H1 (cell line): Measurements from ENCODE around the gene TMCC1. TPM values are rescaled to one million over a fixed set of nuclear protein-coding genes. Genes with fewer than 3 reads are reported as not detected.

Experiments used
- CTCF ChIA-PET: fragments of 300-600 bp; sonication (Branson Sonifier 250); formaldehyde crosslinking; loops from one replicate; lab custom pipeline; 2021; ENCODE audit not compliant: partially characterized antibody; lab: Charles Lee
- POLR2A ChIA-PET: fragments of 300-600 bp; sonication (Branson Sonifier 250); formaldehyde crosslinking; loops from one replicate; lab custom pipeline; 2021; ENCODE audit warnings: inconsistent platforms; ENCODE audit not compliant: partially characterized antibody; lab: Charles Lee
- DNase-seq, 2 experiments: peaks; one replicate each; pipeline versions ENCODE4 v3.0.0 to v3.0.0-alpha.2; 2010 to 2022; ENCODE audit warnings: low spot score in 2 of 2, low read depth in 1 of 2, mixed read lengths in 1 of 2
- FAIRE-seq: peaks from 2 replicates; lab custom pipeline; 2011; peaks lifted over from hg19 to GRCh38; lab: Jason Lieb, UNC
- H2AFZ ChIP-seq: 2 replicates; pipeline ENCODE4 v1.8.1; 2012; ENCODE audit warnings: low read length, inconsistent platforms
- H2AK5ac ChIP-seq: 2 replicates; pipeline ENCODE4 v1.6.1; 2013; ENCODE audit warnings: low read depth, low read length
- H2BK120ac ChIP-seq: replicated peaks from 2 replicates; pipeline ENCODE3; 2013; ENCODE audit warnings: low read depth, low read length, inconsistent platforms
- H2BK12ac ChIP-seq: 2 replicates; pipeline ENCODE4 v1.6.1; 2013; ENCODE audit warnings: low read depth, low read length
- H2BK15ac ChIP-seq: 2 replicates; pipeline ENCODE4 v1.6.1; 2013; ENCODE audit warnings: low read length
- H2BK20ac ChIP-seq: 2 replicates; pipeline ENCODE4 v1.6.1; 2013; ENCODE audit warnings: low read length
- H2BK5ac ChIP-seq: 2 replicates; pipeline ENCODE4 v1.6.1; 2013; ENCODE audit warnings: low read depth, low read length
- H3K14ac ChIP-seq: 2 replicates; pipeline ENCODE4 v1.6.1; 2013; ENCODE audit warnings: inconsistent platforms; ENCODE audit not compliant: insufficient read length
- H3K18ac ChIP-seq: 2 replicates; pipeline ENCODE4 v1.6.1; 2013; ENCODE audit warnings: low read length; ENCODE audit errors: extremely low read depth
- H3K23ac ChIP-seq: 2 replicates; pipeline ENCODE4 v1.6.1; 2013; ENCODE audit warnings: inconsistent platforms; ENCODE audit not compliant: insufficient read length
- H3K23me2 ChIP-seq: 2 replicates; pipeline ENCODE4 v1.6.1; 2013; ENCODE audit warnings: low read depth, low read length
- H3K27ac ChIP-seq: 2 replicates; pipeline ENCODE4 v1.6.1; 2011; ENCODE audit warnings: low read depth, low read length, inconsistent platforms
- H3K27me3 ChIP-seq, 4 experiments: replicated peaks in 1 of 4; 1 replicate in 1 of 4; 2 replicates in 3 of 4; pipeline versions ENCODE4 v1.6.1 to v1.8.1; 2011 to 2013; ENCODE audit warnings: low read length in 3 of 4, mild to moderate bottlenecking in 3 of 4, inconsistent platforms in 2 of 4, mixed read lengths in 2 of 4, moderate library complexity in 1 of 4; ENCODE audit not compliant: control insufficient read depth in 3 of 4, insufficient read depth in 3 of 4; ENCODE audit errors: extremely low read depth in 1 of 4
- H3K36me3 ChIP-seq, 4 experiments: 2 replicates each; pipeline versions ENCODE4 v1.6.1 to v1.8.1; 2011 to 2013; ENCODE audit warnings: mild to moderate bottlenecking in 4 of 4, low read length in 3 of 4, moderate library complexity in 2 of 4, control low read depth in 1 of 4, inconsistent platforms in 1 of 4; ENCODE audit not compliant: insufficient read depth in 4 of 4, control insufficient read depth in 2 of 4
- H3K4ac ChIP-seq: replicated peaks from 2 replicates; pipeline ENCODE3; 2013; ENCODE audit warnings: low read length, low read depth, mixed read lengths, inconsistent platforms; ENCODE audit not compliant: insufficient read length
- H3K4me1 ChIP-seq, 4 experiments: replicated peaks in 1 of 4; 1 replicate in 1 of 4; 2 replicates in 3 of 4; pipeline versions ENCODE4 v1.6.1 to v1.8.1; 2011 to 2013; ENCODE audit warnings: low read length in 3 of 4, inconsistent platforms in 2 of 4, mixed read lengths in 1 of 4; ENCODE audit not compliant: insufficient read depth in 4 of 4, control insufficient read depth in 3 of 4
- H3K4me2 ChIP-seq, 2 experiments: 2 replicates each; pipeline versions ENCODE4 v1.6.1 to v1.8.1; 2011 to 2013; ENCODE audit warnings: low read depth in 2 of 2, low read length in 2 of 2, control low read depth in 1 of 2, inconsistent platforms in 1 of 2, mild to moderate bottlenecking in 1 of 2; ENCODE audit not compliant: insufficient read depth in 1 of 2
- H3K4me3 ChIP-seq, 4 experiments: fragments of 200-600, 300-600 bp in 1 of 4; sonication (generic), shearing (Covaris generic), sonication (Bioruptor Twin) in 1 of 4; 2 replicates each; pipeline versions ENCODE4 v1.5.1 to v1.8.1; 2011 to 2016; ENCODE audit warnings: low read length in 4 of 4, low read depth in 3 of 4, control low read depth in 2 of 4, inconsistent platforms in 2 of 4, mild to moderate bottlenecking in 2 of 4, mixed read lengths in 1 of 4, moderate library complexity in 1 of 4; ENCODE audit not compliant: insufficient read depth in 2 of 4; ENCODE audit errors: extremely low read depth in 1 of 4
- H3K56ac ChIP-seq: replicated peaks from 2 replicates; pipeline ENCODE3; 2013; ENCODE audit warnings: low read depth, mild to moderate bottlenecking, mixed read lengths, low read length, inconsistent platforms; ENCODE audit not compliant: insufficient read length
- H3K79me1 ChIP-seq: 2 replicates; pipeline ENCODE4 v1.6.1; 2013; ENCODE audit warnings: low read depth, low read length, control low read depth
- H3K79me2 ChIP-seq, 2 experiments: 2 replicates each; pipeline versions ENCODE4 v1.6.1 to v1.8.1; 2012 to 2013; ENCODE audit warnings: low read length in 2 of 2, mild to moderate bottlenecking in 2 of 2, inconsistent platforms in 1 of 2; ENCODE audit not compliant: insufficient read depth in 2 of 2, control insufficient read depth in 1 of 2
- H3K9ac ChIP-seq, 4 experiments: replicated peaks in 1 of 4; 1 replicate in 1 of 4; 2 replicates in 3 of 4; pipeline versions ENCODE4 v1.6.1 to v1.8.1; 2011 to 2013; ENCODE audit warnings: low read depth in 3 of 4, low read length in 3 of 4, control low read depth in 2 of 4, mild to moderate bottlenecking in 2 of 4, moderate library complexity in 2 of 4, inconsistent platforms in 1 of 4; ENCODE audit errors: extremely low read depth in 1 of 4
- H3K9me3 ChIP-seq, 2 experiments: 2 replicates each; pipeline versions ENCODE4 v1.6.1 to v1.8.1; 2012 to 2013; ENCODE audit warnings: mild to moderate bottlenecking in 2 of 2, moderate library complexity in 2 of 2, control low read depth in 1 of 2, inconsistent platforms in 1 of 2, low read depth in 1 of 2, low read length in 1 of 2, mixed read lengths in 1 of 2; ENCODE audit not compliant: insufficient read depth in 2 of 2
- H4K20me1 ChIP-seq, 2 experiments: replicated peaks in 1 of 2; 2 replicates each; pipeline versions ENCODE3 to v1.8.1; 2011 to 2013; ENCODE audit warnings: inconsistent platforms in 2 of 2, low read length in 2 of 2, mild to moderate bottlenecking in 1 of 2; ENCODE audit not compliant: insufficient read depth in 2 of 2, control insufficient read depth in 1 of 2
- H4K5ac ChIP-seq: 2 replicates; pipeline ENCODE4 v1.6.1; 2013; ENCODE audit warnings: low read length, low read depth, mixed read lengths, inconsistent platforms; ENCODE audit not compliant: insufficient read length
- H4K8ac ChIP-seq: 2 replicates; pipeline ENCODE4 v1.8.0; 2013; ENCODE audit warnings: mild to moderate bottlenecking, moderate library complexity, low read length, inconsistent platforms; ENCODE audit not compliant: insufficient read depth; ENCODE audit errors: extremely low read depth
- H4K91ac ChIP-seq: replicated peaks from 2 replicates; pipeline ENCODE3; 2013; ENCODE audit warnings: low read length, mixed read lengths, inconsistent platforms; ENCODE audit not compliant: insufficient read length
- CBX8 ChIP-seq: fragments of 300-800, 300-1000 bp; sonication (generic); IDR thresholded peaks from 2 replicates; pipeline ENCODE4 v1.7.1; 2016; ENCODE audit warnings: low read depth, low read length, borderline replicate concordance
- CHD1 ChIP-seq: IDR thresholded peaks from 2 replicates; pipeline ENCODE4 v1.6.1; 2012; ENCODE audit warnings: low read depth, low read length, improper control_type of control experiment
- CHD2 ChIP-seq: IDR thresholded peaks from 2 replicates; pipeline ENCODE4 v1.6.1; 2012; ENCODE audit warnings: low read length, improper control_type of control experiment
- CREB1 ChIP-seq: IDR thresholded peaks from 2 replicates; pipeline ENCODE4 v1.6.1; 2012; ENCODE audit warnings: inconsistent platforms
- E2F6 ChIP-seq: IDR thresholded peaks from 2 replicates; pipeline ENCODE4 v1.6.1; 2012; ENCODE audit warnings: inconsistent platforms
- FOSL1 ChIP-seq: IDR thresholded peaks from 2 replicates; pipeline ENCODE4 v1.6.1; 2011; ENCODE audit warnings: mild to moderate bottlenecking, low read depth, low read length, moderate library complexity; ENCODE audit not compliant: insufficient read depth
- GTF2F1 ChIP-seq: IDR thresholded peaks from 2 replicates; pipeline ENCODE4 v1.6.1; 2012; ENCODE audit warnings: low read depth, low read length, improper control_type of control experiment, borderline replicate concordance
- JUND ChIP-seq: IDR thresholded peaks from 2 replicates; pipeline ENCODE4 v1.6.1; 2011; ENCODE audit warnings: mild to moderate bottlenecking, improper control_type of control experiment, low read length
- RNF2 ChIP-seq: fragments of 200-900, 300-1000 bp; sonication (generic); IDR thresholded peaks from 2 replicates; pipeline ENCODE4 v1.7.1; 2016; ENCODE audit warnings: borderline replicate concordance, low read depth, mild to moderate bottlenecking, antibody characterized with exemption, low read length; ENCODE audit not compliant: poor library complexity, severe bottlenecking; ENCODE audit errors: missing control alignments
- SP2 ChIP-seq: IDR thresholded peaks from 2 replicates; pipeline ENCODE4 v1.6.1; 2012; ENCODE audit warnings: mild to moderate bottlenecking, low read length, inconsistent platforms
- SUZ12 ChIP-seq: fragments of 200-600 bp; sonication (generic); IDR thresholded peaks from 2 replicates; pipeline ENCODE4 v1.6.1; 2012; ENCODE audit warnings: mild to moderate bottlenecking, inconsistent platforms, low read length, moderate library complexity, mixed read lengths
- TBP ChIP-seq: IDR thresholded peaks from 2 replicates; pipeline ENCODE4 v1.6.1; 2011; ENCODE audit warnings: low read depth, low read length, improper control_type of control experiment
- USF2 ChIP-seq: IDR thresholded peaks from 2 replicates; pipeline ENCODE4 v1.6.1; 2011; ENCODE audit warnings: low read length, improper control_type of control experiment
- WGBS, 2 experiments: shearing (Covaris generic) in 1 of 2; methylation state at CpG; one replicate each; pipeline versions ENCODE4 v1.1.6 to v1.1.7; 2013 to 2015; ENCODE audit warnings: low lambda C conversion rate in 2 of 2, mixed read lengths in 2 of 2, inconsistent platforms in 1 of 2, low coverage in 1 of 2, missing lambda C conversion rate in 1 of 2; ENCODE audit not compliant: insufficient replicate concordance in 2 of 2, insufficient coverage in 1 of 2, insufficient read length in 1 of 2; ENCODE audit errors: extremely low coverage in 1 of 2, missing lambda C conversion rate in 1 of 2; 5-methylcytosine and 5-hydroxymethylcytosine counted together
- polyA plus RNA-seq, 7 experiments: library from polyadenylated mRNA; depleted of rRNA in 3 of 7; stranded (reverse) in 5 of 7; unstranded in 2 of 7; fragments of >200 nt in 5 of 7; fragments of 200-250 nt in 2 of 7; gene quantifications; 1 replicate in 5 of 7; 2 replicates in 1 of 7; 4 replicates in 1 of 7; pipeline versions ENCODE4 v1.2.1 to v1.2.3, GENCODE V29; 2011 to 2013; ENCODE audit warnings: missing spikeins in 2 of 7, mixed read lengths in 2 of 7
- total RNA-seq: library from RNA; stranded (reverse); fragmentation: NEBNext Ultra II Directional; extraction: Animal tissue kit (Norgen Biotek cat#: 25700); gene quantifications from 2 replicates; pipeline ENCODE4 v1.2.1, GENCODE V29; 2021

TMCC1 gene
- total and polyA plus RNA-seq, 2 of the 8 experiments (the other 6 are each of a cell fraction or from before 2014, with no cell fraction given): 10.4 to 27.1 TPM

- Histone ChIP-seq H4K91ac (no peak overlapping the region), H3K9me3 (peaks cover 22 to 29% of the 10 kb centered on the region in 2 experiments), H3K18ac (no peak overlapping the region), H3K79me2 (no peaks in the 10 kb centered on the region), H2BK20ac (no peak overlapping the region), H3K79me1 (no peaks in the 10 kb centered on the region), H3K56ac (no peak overlapping the region), H2BK12ac (no peak overlapping the region), H3K9ac (no peak overlapping the region), H4K20me1 (no peaks in the 10 kb centered on the region), H4K8ac (no peak overlapping the region), H2AFZ (no peak overlapping the region), H2BK120ac (no peak overlapping the region), H3K23ac (no peak overlapping the region), H2BK15ac (no peak overlapping the region), H3K27me3 (no peaks in the 10 kb centered on the region), H3K23me2 (no peaks in the 10 kb centered on the region), H3K14ac (no peak overlapping the region), H3K27ac (no peak overlapping the region), H3K4me2 (no peak overlapping the region), H2BK5ac (no peak overlapping the region), H3K4ac (no peak overlapping the region), H4K5ac (no peak overlapping the region), H3K4me1 (no peaks in the 10 kb centered on the region), H2AK5ac (no peak overlapping the region), H3K36me3 (peaks cover 0 to 4% (median 0%) of the 10 kb centered on the region in 4 experiments; a peak in 2 of 8 replicates), H3K4me3 (no peak overlapping the region)
- CTCF ChIA-PET: interaction anchor here (1.4 kb wide), 1 partner anchor 17 kb away, joined by 3 read pairs; no protein-coding TSS in a partner anchor
- POLR2A ChIA-PET: interaction anchor here (0.6 kb wide), 1 partner anchor 593 kb away, joined by 4 read pairs; no protein-coding TSS in a partner anchor
- no peak for DNase-seq
- no peak for FAIRE-seq
- WGBS, 2 experiments: 86% methylated on average over 1 of the region's 1 CpG; no CpG with 5 or more reads in 1 of the 2 experiments
- TF ChIP-seq JUND (no peak), E2F6 (no peak), GTF2F1 (no peak), RNF2 (no peak), CHD1 (no peak), TBP (no peak), CBX8 (no peak), CHD2 (no peak), SP2 (no peak), FOSL1 (no peak), CREB1 (no peak), SUZ12 (no peak), USF2 (no peak)
Measured at GRCh38 chr3:129908417-129908816, 14.9 kb upstream of the TMCC1 start.
